Endodermal cell (in vitro differentiated cells): ENCODE data around the gene MEGF11. TPM values are rescaled to one million over a fixed set of nuclear protein-coding genes. Genes with fewer than 3 reads are reported as not detected.

Source experiments
- DNase-seq: peaks from one replicate; pipeline ENCODE4 v3.0.0-alpha.2; 2017
- H3K27ac ChIP-seq: 2 replicates; pipeline ENCODE4 v1.5.1; 2013; ENCODE audit warnings: mild to moderate bottlenecking, low read depth, low read length, moderate library complexity
- H3K27me3 ChIP-seq: 2 replicates; pipeline ENCODE4 v1.6.1; 2013; ENCODE audit warnings: mild to moderate bottlenecking, low read length, moderate library complexity; ENCODE audit not compliant: insufficient read depth, control insufficient read depth, poor library complexity, severe bottlenecking
- H3K36me3 ChIP-seq: 2 replicates; pipeline ENCODE4 v1.7.0; 2013; ENCODE audit warnings: mild to moderate bottlenecking, low read length, moderate library complexity; ENCODE audit not compliant: control insufficient read depth, insufficient read depth
- H3K4me1 ChIP-seq: one replicate; pipeline ENCODE4 v1.7.0; 2013; ENCODE audit warnings: low read length; ENCODE audit not compliant: control insufficient read depth, insufficient read depth
- H3K4me3 ChIP-seq: 2 replicates; pipeline ENCODE4 v1.5.1; 2013; ENCODE audit warnings: mild to moderate bottlenecking, low read length, moderate library complexity
- H3K9ac ChIP-seq: 2 replicates; pipeline ENCODE4 v1.6.1; 2013; ENCODE audit warnings: mild to moderate bottlenecking, low read length, moderate library complexity; ENCODE audit not compliant: poor library complexity, severe bottlenecking; ENCODE audit errors: extremely low read depth
- H3K9me3 ChIP-seq: 2 replicates; pipeline ENCODE4 v1.6.1; 2013; ENCODE audit warnings: mild to moderate bottlenecking, low read length, moderate library complexity; ENCODE audit not compliant: control insufficient read depth
- H3K27ac Mint-ChIP-seq: 2 replicates; pipeline ENCODE4 v1.8.0; 2020; ENCODE audit warnings: mixed read lengths
- H3K27me3 Mint-ChIP-seq: 2 replicates; pipeline ENCODE4 v1.8.0; 2021; ENCODE audit warnings: mild to moderate bottlenecking, mixed read lengths; ENCODE audit not compliant: insufficient read depth
- H3K36me3 Mint-ChIP-seq: 2 replicates; pipeline ENCODE4 v1.8.0; 2020; ENCODE audit warnings: low read depth, mixed read lengths
- H3K4me1 Mint-ChIP-seq: 2 replicates; pipeline ENCODE4 v1.8.0; 2020; ENCODE audit warnings: mixed read lengths
- H3K4me3 Mint-ChIP-seq: 2 replicates; pipeline ENCODE4 v1.8.0; 2020; ENCODE audit warnings: mild to moderate bottlenecking, moderate library complexity, mixed read lengths
- H3K9me3 Mint-ChIP-seq: 2 replicates; pipeline ENCODE4 v1.8.0; 2020; ENCODE audit warnings: mild to moderate bottlenecking, mixed read lengths
- CTCF ChIP-seq: fragments of 200-600 bp; sonication (generic); conservative IDR thresholded peaks from 2 replicates; pipeline ENCODE4 v1.5.0; 2021; ENCODE audit warnings: antibody characterized with exemption, mild to moderate bottlenecking
- WGBS, 2 experiments: methylation state at CpG; one replicate each; pipeline versions ENCODE4 v1.1.5 to v1.1.7; 2013; ENCODE audit warnings: missing lambda C conversion rate in 2 of 2, mixed read lengths in 1 of 2; ENCODE audit not compliant: insufficient coverage in 1 of 2, insufficient read length in 1 of 2; 5-methylcytosine and 5-hydroxymethylcytosine counted together
- total RNA-seq, 2 donors: library from RNA; stranded (reverse); fragmentation: NEBNext Ultra II Directional in 1 of 2; extraction: Animal tissue kit (Norgen Biotek cat#: 25700) in 1 of 2; gene quantifications; 2 replicates in 1 of 2; 3 replicates in 1 of 2; pipeline ENCODE4 v1.2.1, GENCODE V29; 2021

Gene MEGF11
- total RNA-seq, 2 donors from 2014 or later: 0.73 to 1.2 TPM

DNA sequence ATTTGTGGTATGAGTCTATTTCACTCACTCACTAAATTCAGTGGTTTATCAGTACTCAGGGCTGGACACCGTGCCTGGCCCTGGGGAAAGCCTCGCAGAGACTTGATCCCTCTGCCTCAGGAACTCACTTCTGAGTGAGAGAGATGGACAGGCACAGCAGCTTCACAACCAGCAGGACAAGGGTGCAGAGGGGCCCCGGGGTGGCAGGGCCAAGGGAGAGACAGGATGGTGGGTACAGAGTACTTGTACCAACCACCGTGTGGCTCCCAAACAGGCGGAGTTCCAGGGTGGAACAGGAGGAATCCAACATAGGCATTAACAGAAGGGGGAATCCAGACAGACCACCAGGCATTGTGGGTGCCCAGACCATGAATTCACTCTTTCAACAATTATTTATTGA, 143.7 kb downstream of the MEGF11 start:
- DNase-seq: no peak
- 79 to 83% methylated on average over 5 of the region's 5 CpGs for WGBS, 2 experiments

GRCh38 chr15:66108483-66109265, 144.9 kb downstream of the MEGF11 start:
- Histone ChIP-seq H3K27ac (no peak overlapping the region), H3K9ac (no peak overlapping the region), H3K36me3 (no peaks in the 10 kb centered on the region), H3K9me3 (no peaks in the 10 kb centered on the region), H3K4me1 (peaks cover 24% of the 10 kb centered on the region), H3K4me3 (no peak overlapping the region), H3K27me3 (no peaks in the 10 kb centered on the region)
- Mint-ChIP-seq H3K4me3 (no peak overlapping the region), H3K4me1 (peaks cover 30% of the 10 kb centered on the region), H3K9me3 (no peaks in the 10 kb centered on the region), H3K36me3 (no peaks in the 10 kb centered on the region), H3K27ac (no peak overlapping the region), H3K27me3 (no peaks in the 10 kb centered on the region)
- no peak for TF ChIP-seq CTCF
- DNase-seq: no peak
- WGBS, 2 experiments: 93 to 98% methylated on average over 9 to 16 of the region's 16 CpGs

More for the DNA sequence above, 143.7 kb downstream of the MEGF11 start:
- H3K9ac ChIP-seq: no peak overlapping the region
- no peaks in the 10 kb centered on the region for H3K9me3 ChIP-seq
- TF ChIP-seq CTCF: no peak
- Mint-ChIP-seq H3K27me3 (peaks cover 3% of the 10 kb centered on the region), H3K9me3 (no peaks in the 10 kb centered on the region), H3K4me1 (peaks cover 30% of the 10 kb centered on the region), H3K36me3 (no peaks in the 10 kb centered on the region), H3K4me3 (no peak overlapping the region), H3K27ac (no peak overlapping the region)
- no peaks in the 10 kb centered on the region for H3K27me3 ChIP-seq
- H3K36me3 ChIP-seq: no peaks in the 10 kb centered on the region
- H3K27ac ChIP-seq: no peak overlapping the region
- no peak overlapping the region for H3K4me3 ChIP-seq
- H3K4me1 ChIP-seq: peaks cover 12% of the 10 kb centered on the region

GRCh38 chr15:66107070-66107469, 146.5 kb downstream of the MEGF11 start:
- H3K36me3 ChIP-seq: no peaks in the 10 kb centered on the region
- H3K36me3 Mint-ChIP-seq: no peaks in the 10 kb centered on the region
- H3K27me3 Mint-ChIP-seq: no peaks in the 10 kb centered on the region
- no peaks in the 10 kb centered on the region for H3K27me3 ChIP-seq
- H3K27ac Mint-ChIP-seq: no peak overlapping the region
- no peak for TF ChIP-seq CTCF
- no peak overlapping the region for H3K9ac ChIP-seq
- H3K27ac ChIP-seq: no peak overlapping the region
- no peak for DNase-seq
- H3K4me1 Mint-ChIP-seq: peaks cover 30% of the 10 kb centered on the region
- H3K9me3 ChIP-seq: no peaks in the 10 kb centered on the region
- no peak overlapping the region for H3K4me3 ChIP-seq
- no peak overlapping the region for H3K4me3 Mint-ChIP-seq
- no peaks in the 10 kb centered on the region for H3K9me3 Mint-ChIP-seq
- peaks cover 24% of the 10 kb centered on the region for H3K4me1 ChIP-seq
- WGBS, 2 experiments: 64 to 86% methylated on average over 4 to 7 of the region's 7 CpGs
